Measurements from ENCODE around the gene PFKP.

Gene PFKP

DNA sequence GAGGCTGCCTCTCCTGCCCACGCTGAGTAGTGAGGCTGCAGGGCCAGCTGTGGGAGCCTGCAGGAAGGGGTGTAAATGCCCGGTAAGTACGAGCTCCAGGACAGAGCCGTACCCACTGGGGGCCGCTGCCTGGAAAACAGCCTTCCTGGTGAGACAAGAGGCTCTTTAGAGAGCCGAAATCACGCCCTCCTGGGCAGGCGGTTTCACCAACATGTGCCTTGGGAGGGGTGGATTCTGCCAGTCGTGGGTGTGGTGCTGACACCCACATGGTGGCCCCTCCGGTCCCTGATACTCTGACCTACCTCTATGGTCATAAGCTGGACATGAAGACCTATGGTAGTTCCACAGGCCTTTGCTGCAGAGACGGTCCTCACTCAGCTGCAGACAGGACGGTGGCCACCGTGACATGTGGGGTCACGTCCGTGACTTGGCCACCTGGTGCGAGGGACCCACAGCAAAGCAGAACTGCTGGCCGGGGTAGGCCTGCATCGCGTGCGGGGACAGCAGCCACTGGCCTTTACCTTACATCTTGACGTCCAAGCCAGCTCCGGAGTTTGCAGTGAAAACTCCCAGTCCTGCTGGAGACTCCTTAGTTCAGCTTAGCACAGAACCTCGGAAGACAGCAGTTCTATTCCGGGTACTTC is 58.3 kb downstream of the PFKP start:
- Histone ChIP-seq H3K4me2 (ENCODE audit: low read depth, low read length, poor library complexity, severe bottlenecking) (no peak overlapping the region), H3K27ac (ENCODE audit: low read depth, low read length) (no peak overlapping the region), H3F3A (ENCODE audit: insufficient read depth) (no peaks in the 10 kb centered on the region), H3K79me2 (ENCODE audit: insufficient read depth, low read length) (no peaks in the 10 kb centered on the region), H4K20me1 (ENCODE audit: low read depth, low read length) (no peaks in the 10 kb centered on the region), H3K4me3 (ENCODE audit: insufficient read depth, low read length, poor library complexity, severe bottlenecking) (no peak overlapping the region), H2AFZ (ENCODE audit: low read depth, low read length, severe bottlenecking) (no peak overlapping the region), H3K9me2 (replicated peaks; ENCODE audit: insufficient read depth, low read length) (no peaks in the 10 kb centered on the region), H3K27me3 (ENCODE audit: low read length) (no peaks in the 10 kb centered on the region), H3K36me3 (ENCODE audit: low read length) (peaks cover 11% of the 10 kb centered on the region; the same call in 1 of the 2 replicates), H3K9ac (ENCODE audit: low read length) (no peak overlapping the region), H3K9me3 (ENCODE audit: insufficient read depth, low read length) (no peaks in the 10 kb centered on the region)
- TF ChIP-seq EZH2phosphoT487 (conservative IDR thresholded peaks at IDR 0.05; ENCODE audit: low read length): no peak
- TF ChIP-seq, protein P1, sequence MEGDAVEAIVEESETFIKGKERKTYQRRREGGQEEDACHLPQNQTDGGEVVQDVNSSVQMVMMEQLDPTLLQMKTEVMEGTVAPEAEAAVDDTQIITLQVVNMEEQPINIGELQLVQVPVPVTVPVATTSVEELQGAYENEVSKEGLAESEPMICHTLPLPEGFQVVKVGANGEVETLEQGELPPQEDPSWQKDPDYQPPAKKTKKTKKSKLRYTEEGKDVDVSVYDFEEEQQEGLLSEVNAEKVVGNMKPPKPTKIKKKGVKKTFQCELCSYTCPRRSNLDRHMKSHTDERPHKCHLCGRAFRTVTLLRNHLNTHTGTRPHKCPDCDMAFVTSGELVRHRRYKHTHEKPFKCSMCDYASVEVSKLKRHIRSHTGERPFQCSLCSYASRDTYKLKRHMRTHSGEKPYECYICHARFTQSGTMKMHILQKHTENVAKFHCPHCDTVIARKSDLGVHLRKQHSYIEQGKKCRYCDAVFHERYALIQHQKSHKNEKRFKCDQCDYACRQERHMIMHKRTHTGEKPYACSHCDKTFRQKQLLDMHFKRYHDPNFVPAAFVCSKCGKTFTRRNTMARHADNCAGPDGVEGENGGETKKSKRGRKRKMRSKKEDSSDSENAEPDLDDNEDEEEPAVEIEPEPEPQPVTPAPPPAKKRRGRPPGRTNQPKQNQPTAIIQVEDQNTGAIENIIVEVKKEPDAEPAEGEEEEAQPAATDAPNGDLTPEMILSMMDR (IDR thresholded peaks at IDR 0.05; ENCODE audit: insufficient read depth, low read length, poor library complexity, severe bottlenecking): no peak

DNA sequence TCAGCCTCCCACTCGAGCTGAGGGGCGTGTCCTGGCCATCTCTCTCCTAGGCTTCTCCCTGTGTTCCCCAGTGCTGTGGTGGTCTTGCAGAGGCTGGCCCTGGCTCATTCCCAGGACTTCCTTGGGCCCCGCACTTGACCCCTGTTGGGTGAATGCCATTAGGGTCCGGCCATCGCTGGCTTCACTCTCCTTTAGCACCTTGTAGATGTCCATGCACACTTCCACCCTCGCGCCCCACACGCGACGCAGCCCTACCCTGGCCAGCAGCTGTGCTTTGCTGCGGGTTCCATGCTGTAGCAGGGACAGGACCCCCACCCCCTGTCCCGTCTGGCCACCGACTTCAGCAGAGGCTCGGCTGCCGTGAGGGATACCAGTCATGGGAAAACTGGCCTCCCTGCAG is 58.9 kb downstream of the PFKP start:
- Histone ChIP-seq H3F3A (ENCODE audit: insufficient read depth) (no peaks in the 10 kb centered on the region), H4K20me1 (ENCODE audit: low read depth, low read length) (no peaks in the 10 kb centered on the region), H3K9me2 (replicated peaks; ENCODE audit: insufficient read depth, low read length) (no peaks in the 10 kb centered on the region), H3K27me3 (ENCODE audit: low read length) (no peaks in the 10 kb centered on the region), H3K27ac (ENCODE audit: low read depth, low read length) (no peak overlapping the region), H3K36me3 (ENCODE audit: low read length) (peaks cover 6% of the 10 kb centered on the region; the same call in 1 of the 2 replicates), H3K4me3 (ENCODE audit: insufficient read depth, low read length, poor library complexity, severe bottlenecking) (no peak overlapping the region), H3K79me2 (ENCODE audit: insufficient read depth, low read length) (no peaks in the 10 kb centered on the region), H3K9me3 (ENCODE audit: insufficient read depth, low read length) (no peaks in the 10 kb centered on the region), H3K4me2 (ENCODE audit: low read depth, low read length, poor library complexity, severe bottlenecking) (no peak overlapping the region), H3K9ac (ENCODE audit: low read length) (no peak overlapping the region), H2AFZ (ENCODE audit: low read depth, low read length, severe bottlenecking) (no peak overlapping the region)
- TF ChIP-seq, protein P1 (IDR thresholded peaks at IDR 0.05; ENCODE audit: insufficient read depth, low read length, poor library complexity, severe bottlenecking): no peak
- TF ChIP-seq EZH2phosphoT487 (conservative IDR thresholded peaks at IDR 0.05; ENCODE audit: low read length): no peak

DNA sequence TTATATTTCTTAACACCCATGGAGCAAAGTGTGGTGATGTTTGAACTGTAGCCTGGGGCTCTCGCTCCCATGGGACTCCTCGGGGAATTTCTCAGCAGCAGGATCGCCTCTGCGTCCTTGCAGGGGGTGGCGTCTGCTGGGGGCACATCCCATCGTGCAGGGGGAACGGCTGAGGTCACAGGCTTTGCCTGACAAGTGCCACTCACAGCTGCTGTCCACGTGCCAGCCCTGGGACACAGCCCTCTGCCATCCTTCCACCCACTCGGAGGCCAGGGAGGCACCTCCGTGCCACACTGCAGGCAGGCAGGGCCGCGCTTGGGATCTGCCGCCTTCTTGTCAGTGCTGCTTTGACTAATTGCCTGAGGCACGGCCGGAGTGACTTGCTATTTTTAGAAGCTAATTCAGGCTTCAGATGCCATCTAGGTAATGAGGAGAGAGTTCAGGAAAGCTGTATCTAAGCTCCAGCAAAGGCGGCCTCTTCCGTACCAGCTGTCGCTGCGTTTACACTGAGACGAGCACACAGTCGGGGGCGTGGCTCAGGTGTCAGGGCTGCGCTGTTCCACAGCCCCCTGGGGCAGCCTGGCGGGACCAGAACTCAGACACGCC is 59.5 kb downstream of the PFKP start:
- Histone ChIP-seq H3K4me2 (ENCODE audit: low read depth, low read length, poor library complexity, severe bottlenecking) (no peak overlapping the region), H3K36me3 (ENCODE audit: low read length) (0 out of 2 replicates have a peak, but pooled peaks cover 5% of the 10 kb centered on the region)

More for the DNA sequence above, 59.5 kb downstream of the PFKP start:
- no peaks in the 10 kb centered on the region for H4K20me1 ChIP-seq (ENCODE audit: low read depth, low read length)
- no peaks in the 10 kb centered on the region for H3K27me3 ChIP-seq (ENCODE audit: low read length)
- no peaks in the 10 kb centered on the region for H3K9me2 ChIP-seq (replicated peaks; ENCODE audit: insufficient read depth, low read length)
- TF ChIP-seq, protein P1 (IDR thresholded peaks at IDR 0.05; ENCODE audit: insufficient read depth, low read length, poor library complexity, severe bottlenecking): no peak
- TF ChIP-seq EZH2phosphoT487 (conservative IDR thresholded peaks at IDR 0.05; ENCODE audit: low read length): no peak
- no peak overlapping the region for H3K4me3 ChIP-seq (ENCODE audit: insufficient read depth, low read length, poor library complexity, severe bottlenecking)
- no peaks in the 10 kb centered on the region for H3K79me2 ChIP-seq (ENCODE audit: insufficient read depth, low read length)
- no peak overlapping the region for H3K9ac ChIP-seq (ENCODE audit: low read length)
- H2AFZ ChIP-seq (ENCODE audit: low read depth, low read length, severe bottlenecking): no peak overlapping the region
- no peaks in the 10 kb centered on the region for H3F3A ChIP-seq (ENCODE audit: insufficient read depth)
- no peaks in the 10 kb centered on the region for H3K9me3 ChIP-seq (ENCODE audit: insufficient read depth, low read length)
- H3K27ac ChIP-seq (ENCODE audit: low read depth, low read length): no peak overlapping the region

Measured in SU-DHL-6 (cell line).